Measurements from ENCODE around the gene DNAJB11. TPM values are rescaled to one million over a fixed set of nuclear protein-coding genes. Genes with fewer than 3 reads are reported as not detected.

DNAJB11 gene
- total and polyA plus RNA-seq, 2 experiments from 2014 or later = 72.6 to 85.6 TPM

- no peak for ATAC-seq
- Mint-ChIP-seq H3K36me3 (ENCODE audit: low read depth) (peaks cover 31% of the 10 kb centered on the region; the same call in 2 of the 3 replicates), H3K9me3 (no peaks in the 10 kb centered on the region), H3K4me1 (peaks cover 21% of the 10 kb centered on the region), H3K27me3 (ENCODE audit: insufficient read depth, low read depth, poor library complexity) (peaks cover 7% of the 10 kb centered on the region), H3K4me3 (peak overlapping the region; percentile 88), H3K27ac (peak overlapping the region; percentile 95)
- Histone ChIP-seq H3K27me3 (ENCODE audit: insufficient read depth) (no peaks in the 10 kb centered on the region), H3F3A (replicated peaks; ENCODE audit: low read depth) (peaks cover 2% of the 10 kb centered on the region; the same call in 1 of the 2 replicates), H4K20me1 (replicated peaks; ENCODE audit: insufficient read depth) (peaks cover 3% of the 10 kb centered on the region; the same call in 1 of the 2 replicates), H3K79me2 (replicated peaks; ENCODE audit: insufficient read depth) (peaks cover 31% of the 10 kb centered on the region), H3K4me2 (peak overlapping the region; percentile 94), H3K4me1 (ENCODE audit: insufficient read depth) (peaks cover 25% of the 10 kb centered on the region), H2AFZ (no peak overlapping the region), H3K36me3 (ENCODE audit: insufficient read depth) (peaks cover 39% of the 10 kb centered on the region), H3K4me3 (peak overlapping the region; percentile 75), H3K9me2 (ENCODE audit: insufficient read depth) (no peaks in the 10 kb centered on the region), H3K27ac (ENCODE audit: low read depth) (no peak overlapping the region; the same call in 1 of the 2 replicates)
- TF ChIP-seq NANOG (IDR thresholded peaks at IDR 0.05; ENCODE audit: borderline replicate concordance) (no peak), CREB1 (CRISPR knock-in tag; IDR thresholded peaks at IDR 0.05; ENCODE audit: low read depth) (no peak), STAT1 (IDR thresholded peaks at IDR 0.05; ENCODE audit: unreplicated experiment) (no peak), ETS1 (IDR thresholded peaks at IDR 0.05) (no peak), EZH2phosphoT487 (IDR thresholded peaks at IDR 0.05; ENCODE audit: unreplicated experiment) (no peak), JUNB (IDR thresholded peaks at IDR 0.05; ENCODE audit: unreplicated experiment) (no peak), ZNF462 (CRISPR knock-in tag; IDR thresholded peaks at IDR 0.05) (no peak), CTCF (conservative IDR thresholded peaks at IDR 0.05; ENCODE audit: low read depth in 2 of 2) (no peak), ZNF114 (CRISPR knock-in tag; IDR thresholded peaks at IDR 0.05) (no peak), REST (IDR thresholded peaks at IDR 0.05; ENCODE audit: unreplicated experiment) (no peak), ZNF331 (CRISPR knock-in tag; IDR thresholded peaks at IDR 0.05; ENCODE audit: low read depth) (no peak), EZH2 (IDR thresholded peaks at IDR 0.05; ENCODE audit: low read depth, unreplicated experiment) (no peak), POLR2AphosphoS5 (IDR thresholded peaks at IDR 0.05; ENCODE audit: low read depth) (no peak)
- peak; percentile 7 for DNase-seq (ENCODE audit: low spot score)
Observed at GRCh38 chr3:186570941-186571643, 572 bp downstream of the DNAJB11 start.
